Panc1 (cell line): Measurements from ENCODE around the gene RASL10A. TPM values are rescaled to one million over a fixed set of nuclear protein-coding genes. Genes with fewer than 3 reads are reported as not detected.

Experiments used
- ATAC-seq: fragments of 200-7000 bp; cut with Tn5 transposase; 2 replicates; pipeline ENCODE4 v1.9.1; 2020; ENCODE audit warnings: mild to moderate bottlenecking, moderate library complexity
- BruUV-seq: library from RNA; stranded (reverse); fragments of 400-500 nt; replicated peaks from 2 replicates; lab custom pipeline; 2021; lab: Mats Ljungman, UMichigan
- CTCF ChIA-PET: fragments of 300-600 bp; sonication (Branson Sonifier 250); formaldehyde crosslinking; loops from one replicate; lab custom pipeline; 2022; ENCODE audit warnings: antibody characterized with exemption; lab: Charles Lee
- POLR2A ChIA-PET: fragments of 300-600 bp; sonication (Branson Sonifier 250); formaldehyde crosslinking; loops from one replicate; lab custom pipeline; 2022; ENCODE audit warnings: antibody characterized with exemption; lab: Charles Lee
- DNase-seq: peaks from one replicate; pipeline ENCODE4 v3.0.0-alpha.2; 2010; ENCODE audit warnings: low read depth, low spot score
- H3K27ac ChIP-seq: 2 replicates; pipeline ENCODE4 v1.5.1; 2011; ENCODE audit warnings: mild to moderate bottlenecking, low read length, inconsistent platforms
- H3K27me3 ChIP-seq: fragments of 200-500 bp; sonication (Bioruptor generic); 2 replicates; pipeline ENCODE4 v1.6.0; 2014; ENCODE audit warnings: low read length, inconsistent platforms; ENCODE audit not compliant: control insufficient read depth, insufficient read depth
- H3K36me3 ChIP-seq: fragments of 200-500 bp; sonication (Bioruptor generic); 2 replicates; pipeline ENCODE4 v1.5.1; 2014; ENCODE audit warnings: inconsistent platforms, mild to moderate bottlenecking, low read length, moderate library complexity; ENCODE audit not compliant: control insufficient read depth, insufficient read depth
- H3K4me1 ChIP-seq: 2 replicates; pipeline ENCODE4 v1.5.1; 2011; ENCODE audit warnings: inconsistent platforms, mild to moderate bottlenecking, low read length, moderate library complexity; ENCODE audit not compliant: control insufficient read depth, insufficient read depth
- H3K4me3 ChIP-seq, 2 experiments: 2 replicates each; pipeline ENCODE4 v1.5.1; 2011 to 2012; ENCODE audit warnings: low read depth in 2 of 2, low read length in 2 of 2, mild to moderate bottlenecking in 2 of 2, inconsistent platforms in 1 of 2, moderate library complexity in 1 of 2
- H3K9me3 ChIP-seq: fragments of 200-500 bp; sonication (Bioruptor generic); 2 replicates; pipeline ENCODE4 v1.5.1; 2014; ENCODE audit warnings: low read depth, mild to moderate bottlenecking, inconsistent platforms, low read length, moderate library complexity; ENCODE audit not compliant: control insufficient read depth, insufficient read depth
- CTCF ChIP-seq: fragments of 450-650 bp; IDR thresholded peaks from 2 replicates; pipeline ENCODE4 v1.5.1; 2017; ENCODE audit warnings: mild to moderate bottlenecking
- POLR2AphosphoS5 ChIP-seq: IDR thresholded peaks from 2 replicates; pipeline ENCODE4 v1.6.1; 2012; ENCODE audit warnings: mild to moderate bottlenecking, low read depth, low read length, moderate library complexity
- SIN3A ChIP-seq: IDR thresholded peaks from 2 replicates; pipeline ENCODE4 v1.6.1; 2012; ENCODE audit warnings: low read depth, mild to moderate bottlenecking, low read length, moderate library complexity, borderline replicate concordance; ENCODE audit not compliant: insufficient read depth
- TCF7L2 ChIP-seq: IDR thresholded peaks from 2 replicates; pipeline ENCODE4 v1.6.1; 2011; ENCODE audit warnings: mild to moderate bottlenecking, low read depth, low read length, inconsistent platforms
- in situ Hi-C: cut with HindIII; loops from 2 replicates; pipeline ENCODE4 v1.10.0; 2016; ENCODE audit warnings: low sequenced_read_pairs, low pct_unique_long_range_greater_than_20kb
- intact Hi-C: fragments of 100-400 bp; cut with micrococcal nuclease; formaldehyde crosslinking; loops from one replicate; pipeline ENCODE4 v1.10.0; 2022; ENCODE audit not compliant: unreplicated experiment
- total RNA-seq: library from RNA; stranded (reverse); gene quantifications from one replicate; pipeline ENCODE4 v1.2.1, GENCODE V29; 2021; ENCODE audit not compliant: unreplicated experiment
- TF ChIP-seq, protein P1 (sequence below), 2 experiments: IDR thresholded peaks; 2 replicates each; pipeline ENCODE4 v1.6.1; 2011 to 2012; ENCODE audit warnings: low read depth in 2 of 2, control low read depth in 1 of 2, low read length in 1 of 2, mild to moderate bottlenecking in 1 of 2, moderate library complexity in 1 of 2; ENCODE audit not compliant: insufficient read depth in 1 of 2

Gene RASL10A
- total RNA-seq, 1 experiment from 2014 or later, result 2.6 TPM

DNA sequence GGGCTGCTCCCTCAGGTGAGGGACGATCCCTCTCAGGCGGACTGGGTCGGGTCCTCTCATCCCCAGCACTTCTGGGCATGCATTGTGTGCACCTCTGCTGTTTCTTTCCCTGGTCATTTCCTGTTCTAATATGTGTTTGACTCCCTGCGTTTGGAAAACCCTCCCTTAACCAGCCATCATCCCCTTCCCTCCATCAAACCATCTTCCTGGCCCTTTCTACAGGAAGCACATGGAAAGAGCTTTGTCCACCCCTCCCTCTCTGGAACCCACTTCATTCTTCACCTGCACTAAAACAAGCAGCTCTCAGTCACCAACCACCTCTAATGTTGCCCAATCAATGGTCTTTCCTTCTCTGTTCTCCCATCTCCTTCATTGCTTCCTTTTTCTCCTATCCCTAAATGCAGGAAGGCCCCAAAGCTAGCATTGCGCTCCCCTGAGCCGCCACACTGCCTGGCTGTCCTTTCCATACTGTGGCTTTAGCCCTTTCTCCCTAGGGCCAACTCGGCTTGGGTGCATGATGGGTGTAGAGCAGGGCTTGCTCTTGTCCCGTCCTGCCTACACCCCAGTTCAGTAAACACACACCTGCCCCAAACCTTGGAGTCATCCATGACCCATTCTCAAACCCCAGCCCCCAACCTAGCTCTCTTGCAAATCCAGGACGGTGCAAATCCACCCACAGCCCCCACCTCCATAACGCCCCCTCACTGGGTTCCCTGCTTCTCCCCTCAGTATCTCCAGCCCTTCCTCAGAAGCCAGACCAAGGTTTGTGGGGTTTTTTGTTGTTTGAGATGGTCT is 14.5 kb downstream of the RASL10A start:
- Histone ChIP-seq H3K27ac (no peak overlapping the region), H3K4me3 (no peak overlapping the region), H3K36me3 (peaks cover 20% of the 10 kb centered on the region), H3K4me1 (peaks cover 10% of the 10 kb centered on the region), H3K27me3 (no peaks in the 10 kb centered on the region), H3K9me3 (no peaks in the 10 kb centered on the region)
- peak; percentile 23; the same call in 1 of the 2 replicates for ATAC-seq
- peak; percentile 11; the same call in 1 of the 2 replicates for TF ChIP-seq POLR2AphosphoS5
- TF ChIP-seq TCF7L2, result no peak
- no TSS peak for BruUV-seq
- intact Hi-C loops (no loop called here), in situ Hi-C loops (no loop called here)
- POLR2A ChIA-PET, result no interaction called here
- DNase-seq, result no peak
- CTCF ChIA-PET, result interaction anchor here (0.5 kb wide), 1 partner anchor 13 kb away, joined by 5 read pairs; no protein-coding TSS in a partner anchor

DNA sequence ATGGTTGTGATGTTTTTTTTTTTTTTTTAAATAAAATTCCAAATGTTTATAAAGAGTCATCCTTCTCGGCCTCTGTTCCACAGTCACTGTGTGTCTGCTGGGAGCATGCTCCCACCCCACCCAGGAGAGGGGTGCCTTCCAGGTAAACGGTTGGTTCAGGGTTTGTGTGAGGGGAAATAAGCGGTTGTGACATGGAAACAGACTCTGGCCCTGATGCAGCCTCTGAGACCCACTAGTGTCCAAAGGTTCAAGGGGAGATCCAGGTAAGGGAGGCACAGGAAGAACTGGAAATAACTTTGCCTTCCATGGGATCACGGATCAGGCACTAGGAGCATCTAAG is 15.1 kb downstream of the RASL10A start:
- no peaks in the 10 kb centered on the region for H3K9me3 ChIP-seq
- ChIA-PET POLR2A (interaction anchor here (0.6 kb wide), 1 partner anchor 13 kb away, joined by 3 read pairs; no protein-coding TSS in a partner anchor), CTCF (no interaction called here)
- no peak for DNase-seq
- intact Hi-C loops (no loop called here), in situ Hi-C loops (no loop called here)
- H3K27ac ChIP-seq, result no peak overlapping the region
- no TSS peak for BruUV-seq
- no peaks in the 10 kb centered on the region for H3K27me3 ChIP-seq
- ATAC-seq, result no peak
- TF ChIP-seq SIN3A (no peak), POLR2AphosphoS5 (no peak; the same call in 1 of the 2 replicates), CTCF (no peak), TCF7L2 (no peak)
- TF ChIP-seq, protein P1, sequence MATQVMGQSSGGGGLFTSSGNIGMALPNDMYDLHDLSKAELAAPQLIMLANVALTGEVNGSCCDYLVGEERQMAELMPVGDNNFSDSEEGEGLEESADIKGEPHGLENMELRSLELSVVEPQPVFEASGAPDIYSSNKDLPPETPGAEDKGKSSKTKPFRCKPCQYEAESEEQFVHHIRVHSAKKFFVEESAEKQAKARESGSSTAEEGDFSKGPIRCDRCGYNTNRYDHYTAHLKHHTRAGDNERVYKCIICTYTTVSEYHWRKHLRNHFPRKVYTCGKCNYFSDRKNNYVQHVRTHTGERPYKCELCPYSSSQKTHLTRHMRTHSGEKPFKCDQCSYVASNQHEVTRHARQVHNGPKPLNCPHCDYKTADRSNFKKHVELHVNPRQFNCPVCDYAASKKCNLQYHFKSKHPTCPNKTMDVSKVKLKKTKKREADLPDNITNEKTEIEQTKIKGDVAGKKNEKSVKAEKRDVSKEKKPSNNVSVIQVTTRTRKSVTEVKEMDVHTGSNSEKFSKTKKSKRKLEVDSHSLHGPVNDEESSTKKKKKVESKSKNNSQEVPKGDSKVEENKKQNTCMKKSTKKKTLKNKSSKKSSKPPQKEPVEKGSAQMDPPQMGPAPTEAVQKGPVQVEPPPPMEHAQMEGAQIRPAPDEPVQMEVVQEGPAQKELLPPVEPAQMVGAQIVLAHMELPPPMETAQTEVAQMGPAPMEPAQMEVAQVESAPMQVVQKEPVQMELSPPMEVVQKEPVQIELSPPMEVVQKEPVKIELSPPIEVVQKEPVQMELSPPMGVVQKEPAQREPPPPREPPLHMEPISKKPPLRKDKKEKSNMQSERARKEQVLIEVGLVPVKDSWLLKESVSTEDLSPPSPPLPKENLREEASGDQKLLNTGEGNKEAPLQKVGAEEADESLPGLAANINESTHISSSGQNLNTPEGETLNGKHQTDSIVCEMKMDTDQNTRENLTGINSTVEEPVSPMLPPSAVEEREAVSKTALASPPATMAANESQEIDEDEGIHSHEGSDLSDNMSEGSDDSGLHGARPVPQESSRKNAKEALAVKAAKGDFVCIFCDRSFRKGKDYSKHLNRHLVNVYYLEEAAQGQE (IDR thresholded peaks at IDR 0.05; ENCODE audit: insufficient read depth in 1 of 2, low read depth in 2 of 2, low read length in 1 of 2), result no peak
- peaks cover 7% of the 10 kb centered on the region; the same call in 1 of the 2 replicates for H3K4me1 ChIP-seq
- H3K36me3 ChIP-seq, result peaks cover 25% of the 10 kb centered on the region
- no peak overlapping the region for H3K4me3 ChIP-seq
